ENCODE data around the gene HEXIM1.

HEXIM1 gene

GRCh38 chr17:45137561-45138305, 10.5 kb upstream of the HEXIM1 start:
- Histone ChIP-seq H3K27me3 (ENCODE audit: control insufficient read depth, insufficient read depth, low read length, poor library complexity, severe bottlenecking) (peaks cover 2% of the 10 kb centered on the region), H3K27ac (ENCODE audit: insufficient read depth, low read depth, low read length, poor library complexity, severe bottlenecking) (no peak overlapping the region), H3K9me3 (ENCODE audit: control insufficient read depth, low read length) (no peaks in the 10 kb centered on the region), H3K4me1 (ENCODE audit: control insufficient read depth, insufficient read depth, low read length) (peaks cover 15% of the 10 kb centered on the region), H3K36me3 (ENCODE audit: control insufficient read depth, insufficient read depth, low read length) (no peaks in the 10 kb centered on the region), H3K4me3 (ENCODE audit: insufficient read depth, low read depth, low read length) (no peak overlapping the region)
- WGBS, 2 experiments = 91% methylated on average over 11 of the region's 11 CpGs

DNA sequence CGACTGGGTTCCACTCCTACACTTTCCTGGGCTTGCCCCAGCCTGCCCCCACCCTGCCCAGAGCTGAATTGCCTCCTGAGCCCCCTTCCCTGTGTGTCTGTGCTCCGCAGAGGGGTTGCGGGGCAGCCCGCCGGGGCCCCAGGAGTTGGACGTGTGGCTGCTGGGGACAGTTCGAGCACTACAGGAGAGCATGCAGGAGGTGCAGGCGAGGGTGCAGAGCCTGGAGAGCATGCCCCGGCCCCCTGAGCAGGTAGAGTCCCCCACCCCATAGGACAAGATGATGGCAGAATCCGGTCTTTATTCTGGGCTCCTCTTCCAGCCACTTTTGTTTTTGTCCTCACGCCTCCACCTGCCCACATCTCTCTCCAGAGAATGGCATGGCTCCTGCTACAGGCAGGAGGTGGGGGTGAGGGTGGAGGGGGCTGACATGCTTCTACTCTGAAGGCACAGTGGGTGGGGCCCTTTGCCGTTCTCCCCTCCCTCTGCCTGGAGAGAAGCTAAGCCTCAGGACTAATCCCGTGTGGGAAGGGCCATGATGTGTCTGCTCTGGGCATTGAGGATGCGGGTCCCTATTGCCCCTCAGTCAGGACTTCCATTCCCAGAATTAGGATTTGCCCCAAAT, 9.3 kb upstream of the HEXIM1 start:
- H3K27me3 ChIP-seq (ENCODE audit: control insufficient read depth, insufficient read depth, low read length, poor library complexity, severe bottlenecking) = no peaks in the 10 kb centered on the region
- WGBS, 2 experiments = 64 to 70% methylated on average over 14 of the region's 14 CpGs
- no peaks in the 10 kb centered on the region for H3K36me3 ChIP-seq (ENCODE audit: control insufficient read depth, insufficient read depth, low read length)
- H3K4me3 ChIP-seq (ENCODE audit: insufficient read depth, low read depth, low read length) = no peak overlapping the region
- H3K27ac ChIP-seq (ENCODE audit: insufficient read depth, low read depth, low read length, poor library complexity, severe bottlenecking) = peak overlapping the region; percentile 44
- peaks cover 24% of the 10 kb centered on the region for H3K4me1 ChIP-seq (ENCODE audit: control insufficient read depth, insufficient read depth, low read length)
- no peaks in the 10 kb centered on the region for H3K9me3 ChIP-seq (ENCODE audit: control insufficient read depth, low read length)

GRCh38 chr17:45139533-45139920, 8.7 kb upstream of the HEXIM1 start:
- WGBS, 2 experiments = 84 to 88% methylated on average over 4 of the region's 4 CpGs
- Histone ChIP-seq H3K9me3 (ENCODE audit: control insufficient read depth, low read length) (no peaks in the 10 kb centered on the region), H3K27me3 (ENCODE audit: control insufficient read depth, insufficient read depth, low read length, poor library complexity, severe bottlenecking) (peaks cover 4% of the 10 kb centered on the region), H3K4me3 (ENCODE audit: insufficient read depth, low read depth, low read length) (no peak overlapping the region), H3K36me3 (ENCODE audit: control insufficient read depth, insufficient read depth, low read length) (no peaks in the 10 kb centered on the region), H3K4me1 (ENCODE audit: control insufficient read depth, insufficient read depth, low read length) (peaks cover 29% of the 10 kb centered on the region), H3K27ac (ENCODE audit: insufficient read depth, low read depth, low read length, poor library complexity, severe bottlenecking) (no peak overlapping the region)

- WGBS, 2 experiments = 62 to 63% methylated on average over 13 of the region's 13 CpGs
- no peaks in the 10 kb centered on the region for H3K36me3 ChIP-seq (ENCODE audit: control insufficient read depth, insufficient read depth, low read length)
- no peak overlapping the region for H3K4me3 ChIP-seq (ENCODE audit: insufficient read depth, low read depth, low read length)
- no peak overlapping the region for H3K27ac ChIP-seq (ENCODE audit: insufficient read depth, low read depth, low read length, poor library complexity, severe bottlenecking)
- no peaks in the 10 kb centered on the region for H3K9me3 ChIP-seq (ENCODE audit: control insufficient read depth, low read length)
- peaks cover 29% of the 10 kb centered on the region for H3K4me1 ChIP-seq (ENCODE audit: control insufficient read depth, insufficient read depth, low read length)
- peaks cover 6% of the 10 kb centered on the region for H3K27me3 ChIP-seq (ENCODE audit: control insufficient read depth, insufficient read depth, low read length, poor library complexity, severe bottlenecking)
Observed at GRCh38 chr17:45143094-45143670, 5.1 kb upstream of the HEXIM1 start.

- no peak overlapping the region for H3K27ac ChIP-seq (ENCODE audit: insufficient read depth, low read depth, low read length, poor library complexity, severe bottlenecking)
- no peaks in the 10 kb centered on the region for H3K9me3 ChIP-seq (ENCODE audit: control insufficient read depth, low read length)
- H3K27me3 ChIP-seq (ENCODE audit: control insufficient read depth, insufficient read depth, low read length, poor library complexity, severe bottlenecking) = peaks cover 6% of the 10 kb centered on the region
- H3K4me1 ChIP-seq (ENCODE audit: control insufficient read depth, insufficient read depth, low read length) = peaks cover 27% of the 10 kb centered on the region
- no peaks in the 10 kb centered on the region for H3K36me3 ChIP-seq (ENCODE audit: control insufficient read depth, insufficient read depth, low read length)
- H3K4me3 ChIP-seq (ENCODE audit: insufficient read depth, low read depth, low read length) = peak overlapping the region; percentile 32
- WGBS, 2 experiments = 5 to 8% methylated on average over 21 of the region's 21 CpGs
Observed at GRCh38 chr17:45143767-45144198, 4.5 kb upstream of the HEXIM1 start.

DNA sequence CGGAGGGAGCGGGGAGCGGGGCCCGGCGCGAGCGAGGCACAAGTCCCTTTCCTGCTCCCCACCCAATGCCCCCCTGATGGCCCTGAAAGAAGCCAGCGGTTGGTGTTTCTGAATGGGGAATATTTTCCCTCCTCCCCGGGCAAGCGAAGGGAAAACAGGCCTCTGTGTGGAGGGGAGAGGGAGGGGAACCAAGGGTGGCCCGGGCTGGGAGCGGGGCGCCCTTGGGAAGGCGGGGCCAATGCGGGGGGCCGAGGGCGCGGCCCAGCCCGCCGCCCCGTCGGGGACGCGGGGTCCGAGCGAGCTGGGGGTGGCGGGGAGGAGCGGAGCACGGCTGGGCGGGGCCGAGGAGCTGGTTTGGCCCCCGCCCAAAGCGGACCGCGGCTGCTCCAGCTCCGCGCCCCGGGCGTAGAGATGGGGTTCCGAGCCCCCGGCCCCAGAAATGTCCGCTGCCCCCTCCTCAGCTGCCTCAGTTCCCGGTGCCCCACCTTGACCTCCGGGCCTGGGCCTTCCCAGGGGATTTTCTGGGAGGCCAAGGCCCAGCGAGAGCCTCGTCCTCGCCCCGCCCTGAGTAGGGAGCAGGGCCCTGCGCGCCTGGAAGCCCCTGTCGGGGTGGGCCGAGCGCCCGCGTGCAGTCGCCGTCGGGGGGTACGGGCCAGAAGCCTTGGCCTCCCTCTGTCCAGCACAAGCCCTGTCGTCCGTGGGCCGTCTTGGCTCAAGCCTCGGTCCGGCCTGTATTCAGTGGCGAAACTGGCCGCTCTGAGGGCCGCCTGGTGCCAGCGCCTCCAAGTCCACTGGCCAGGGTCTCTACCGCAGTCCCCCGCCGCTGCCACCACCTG, 3.9 kb upstream of the HEXIM1 start:
- Histone ChIP-seq H3K27me3 (ENCODE audit: control insufficient read depth, insufficient read depth, low read length, poor library complexity, severe bottlenecking) (peaks cover 6% of the 10 kb centered on the region), H3K9me3 (ENCODE audit: control insufficient read depth, low read length) (no peaks in the 10 kb centered on the region), H3K4me3 (ENCODE audit: insufficient read depth, low read depth, low read length) (peak overlapping the region; percentile 32), H3K4me1 (ENCODE audit: control insufficient read depth, insufficient read depth, low read length) (peaks cover 21% of the 10 kb centered on the region), H3K27ac (ENCODE audit: insufficient read depth, low read depth, low read length, poor library complexity, severe bottlenecking) (no peak overlapping the region), H3K36me3 (ENCODE audit: control insufficient read depth, insufficient read depth, low read length) (no peaks in the 10 kb centered on the region)
- 28 to 34% methylated on average over 71 of the region's 71 CpGs for WGBS, 2 experiments

- no peak overlapping the region for H3K27ac ChIP-seq (ENCODE audit: insufficient read depth, low read depth, low read length, poor library complexity, severe bottlenecking)
- H3K4me1 ChIP-seq (ENCODE audit: control insufficient read depth, insufficient read depth, low read length) = peaks cover 15% of the 10 kb centered on the region
- 82 to 83% methylated on average over 8 of the region's 8 CpGs for WGBS, 2 experiments
Observed at GRCh38 chr17:45145035-45145389, 3.3 kb upstream of the HEXIM1 start.

GRCh38 chr17:45146166-45146565, 2.1 kb upstream of the HEXIM1 start:
- H3K9me3 ChIP-seq (ENCODE audit: control insufficient read depth, low read length) = no peaks in the 10 kb centered on the region
- H3K27ac ChIP-seq (ENCODE audit: insufficient read depth, low read depth, low read length, poor library complexity, severe bottlenecking) = no peak overlapping the region
- WGBS, 2 experiments = 92 to 95% methylated on average over 10 of the region's 10 CpGs
- no peak overlapping the region for H3K4me3 ChIP-seq (ENCODE audit: insufficient read depth, low read depth, low read length)
- peaks cover 20% of the 10 kb centered on the region for H3K4me1 ChIP-seq (ENCODE audit: control insufficient read depth, insufficient read depth, low read length)
- no peaks in the 10 kb centered on the region for H3K36me3 ChIP-seq (ENCODE audit: control insufficient read depth, insufficient read depth, low read length)
- peaks cover 6% of the 10 kb centered on the region for H3K27me3 ChIP-seq (ENCODE audit: control insufficient read depth, insufficient read depth, low read length, poor library complexity, severe bottlenecking)

More at GRCh38 chr17:45145035-45145389, 3.3 kb upstream of the HEXIM1 start:
- Histone ChIP-seq H3K9me3 (ENCODE audit: control insufficient read depth, low read length) (no peaks in the 10 kb centered on the region), H3K27me3 (ENCODE audit: control insufficient read depth, insufficient read depth, low read length, poor library complexity, severe bottlenecking) (peaks cover 6% of the 10 kb centered on the region), H3K4me3 (ENCODE audit: insufficient read depth, low read depth, low read length) (no peak overlapping the region), H3K36me3 (ENCODE audit: control insufficient read depth, insufficient read depth, low read length) (no peaks in the 10 kb centered on the region)

GRCh38 chr17:45146592-45146889, 1.7 kb upstream of the HEXIM1 start:
- WGBS, 2 experiments = 93 to 95% methylated on average over 4 of the region's 4 CpGs

More at GRCh38 chr17:45146592-45146889, 1.7 kb upstream of the HEXIM1 start:
- Histone ChIP-seq H3K9me3 (ENCODE audit: control insufficient read depth, low read length) (no peaks in the 10 kb centered on the region), H3K4me1 (ENCODE audit: control insufficient read depth, insufficient read depth, low read length) (peaks cover 23% of the 10 kb centered on the region), H3K27ac (ENCODE audit: insufficient read depth, low read depth, low read length, poor library complexity, severe bottlenecking) (no peak overlapping the region), H3K27me3 (ENCODE audit: control insufficient read depth, insufficient read depth, low read length, poor library complexity, severe bottlenecking) (peaks cover 6% of the 10 kb centered on the region), H3K36me3 (ENCODE audit: control insufficient read depth, insufficient read depth, low read length) (no peaks in the 10 kb centered on the region), H3K4me3 (ENCODE audit: insufficient read depth, low read depth, low read length) (peak overlapping the region; percentile 85)

All from ectodermal cell (in vitro differentiated cells).